ENCODE data around the gene MYLK4. TPM values are rescaled to one million over a fixed set of nuclear protein-coding genes. Genes with fewer than 3 reads are reported as not detected.

Gene MYLK4
- polyA plus RNA-seq, 1 experiment, result 0.21 TPM

- Histone ChIP-seq H3K4me3 (ENCODE audit: low read depth, low read length) (no peak overlapping the region), H3K27me3 (ENCODE audit: control insufficient read depth, insufficient read depth, low read length) (peaks cover 19% of the 10 kb centered on the region), H3K27ac (ENCODE audit: low read depth, low read length) (no peak overlapping the region), H3K9me3 (ENCODE audit: control insufficient read depth, insufficient read depth, low read length) (no peaks in the 10 kb centered on the region; the same call in 1 of the 2 replicates)
- no peak for TF ChIP-seq CTCF (IDR thresholded peaks at IDR 0.05; ENCODE audit: low read depth, low read length)
- no peak for DNase-seq (ENCODE audit: low read depth, low spot score)
- CTCF ChIA-PET, result interaction anchor here (0.9 kb wide), 1 partner anchor 16 kb away, joined by 4 read pairs; no protein-coding TSS in a partner anchor
- POLR2A ChIA-PET, result no interaction called here
Measured at GRCh38 chr6:2617729-2618128, 133.0 kb downstream of the MYLK4 start.

- Histone ChIP-seq H3K27ac (ENCODE audit: low read depth, low read length) (no peak overlapping the region), H3K4me3 (ENCODE audit: low read depth, low read length) (no peak overlapping the region), H3K27me3 (ENCODE audit: control insufficient read depth, insufficient read depth, low read length) (peaks cover 19% of the 10 kb centered on the region), H3K9me3 (ENCODE audit: control insufficient read depth, insufficient read depth, low read length) (no peaks in the 10 kb centered on the region; the same call in 1 of the 2 replicates)
- no peak for TF ChIP-seq CTCF (IDR thresholded peaks at IDR 0.05; ENCODE audit: low read depth, low read length)
- no peak for DNase-seq (ENCODE audit: low read depth, low spot score)
- ChIA-PET POLR2A (no interaction called here), CTCF (no interaction called here)
Measured at GRCh38 chr6:2616811-2617210, 133.9 kb downstream of the MYLK4 start.

DNA sequence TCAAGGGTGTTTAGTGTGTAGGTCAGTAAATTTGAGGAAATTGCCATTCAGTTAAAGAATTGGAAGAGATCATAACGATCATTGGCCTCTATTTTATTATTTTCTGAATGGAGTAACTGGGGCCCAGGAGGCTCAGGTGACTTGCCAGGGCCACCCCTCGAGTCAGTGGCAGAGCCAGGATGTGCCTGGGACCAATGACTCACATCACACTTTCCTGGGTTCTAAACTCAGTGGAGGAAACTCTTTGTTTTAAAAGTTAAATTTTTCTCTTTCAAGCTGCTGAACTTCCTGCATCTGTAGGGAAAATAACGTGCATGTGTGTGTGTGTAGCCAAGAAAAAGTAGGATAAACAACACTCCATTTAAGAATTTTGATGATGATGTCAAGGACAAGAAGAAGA, 135.5 kb downstream of the MYLK4 start:
- Histone ChIP-seq H3K27ac (ENCODE audit: low read depth, low read length) (no peak overlapping the region), H3K9me3 (ENCODE audit: control insufficient read depth, insufficient read depth, low read length) (no peaks in the 10 kb centered on the region), H3K4me3 (ENCODE audit: low read depth, low read length) (no peak overlapping the region), H3K27me3 (ENCODE audit: control insufficient read depth, insufficient read depth, low read length) (peaks cover 13% of the 10 kb centered on the region)
- POLR2A ChIA-PET, result no interaction called here
- DNase-seq (ENCODE audit: low read depth, low spot score), result no peak
- TF ChIP-seq CTCF (IDR thresholded peaks at IDR 0.05; ENCODE audit: low read depth, low read length), result no peak
- CTCF ChIA-PET, result no interaction called here

- ChIA-PET POLR2A (no interaction called here), CTCF (interaction anchor here (1.3 kb wide), 1 partner anchor 20 kb away, joined by 4 read pairs; no protein-coding TSS in a partner anchor)
- TF ChIP-seq CTCF (IDR thresholded peaks at IDR 0.05; ENCODE audit: low read depth, low read length), result no peak
- H3K27ac ChIP-seq (ENCODE audit: low read depth, low read length), result no peak overlapping the region
- no peaks in the 10 kb centered on the region for H3K9me3 ChIP-seq (ENCODE audit: control insufficient read depth, insufficient read depth, low read length)
- H3K27me3 ChIP-seq (ENCODE audit: control insufficient read depth, insufficient read depth, low read length), result peaks cover 12% of the 10 kb centered on the region
- no peak for DNase-seq (ENCODE audit: low read depth, low spot score)
- H3K4me3 ChIP-seq (ENCODE audit: low read depth, low read length), result no peak overlapping the region
Measured at GRCh38 chr6:2614846-2615245, 135.9 kb downstream of the MYLK4 start.

DNA sequence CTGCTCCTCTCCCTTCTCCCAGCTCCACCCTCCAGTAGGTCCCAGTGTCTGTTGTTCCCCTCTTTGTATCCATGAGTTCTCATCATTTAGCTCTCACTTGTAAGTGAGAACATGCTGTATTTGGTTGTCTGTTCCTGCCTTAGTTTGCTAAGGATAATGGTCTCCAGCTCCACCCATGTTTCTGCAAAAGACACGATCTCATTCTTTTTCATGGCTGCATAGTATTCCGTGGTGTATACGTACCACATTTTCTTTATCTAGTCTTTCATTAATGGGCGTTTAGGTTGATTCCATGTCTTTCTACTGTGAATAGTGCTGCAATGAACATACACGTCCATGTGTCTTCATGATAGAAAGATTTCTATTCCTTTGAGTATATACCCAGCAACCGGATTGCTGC, 136.6 kb downstream of the MYLK4 start:
- no peak overlapping the region for H3K27ac ChIP-seq (ENCODE audit: low read depth, low read length)
- H3K27me3 ChIP-seq (ENCODE audit: control insufficient read depth, insufficient read depth, low read length), result peaks cover 13% of the 10 kb centered on the region
- TF ChIP-seq CTCF (IDR thresholded peaks at IDR 0.05; ENCODE audit: low read depth, low read length), result no peak
- CTCF ChIA-PET, result interaction anchor here (1.3 kb wide), 1 partner anchor 21 kb away, joined by 4 read pairs; no protein-coding TSS in a partner anchor
- DNase-seq (ENCODE audit: low read depth, low spot score), result no peak
- no peaks in the 10 kb centered on the region for H3K9me3 ChIP-seq (ENCODE audit: control insufficient read depth, insufficient read depth, low read length)
- POLR2A ChIA-PET, result no interaction called here
- H3K4me3 ChIP-seq (ENCODE audit: low read depth, low read length), result no peak overlapping the region

Other genes starting within 250 kb of the MYLK4 start
- gene WRNIP1, start 14.5 kb upstream of the MYLK4 start, polyA plus RNA-seq (2011; rRNA removed), result 28.0 and 35.2 TPM in 2 replicates
- gene SERPINB1, start 90.9 kb upstream of the MYLK4 start, polyA plus RNA-seq (2011; rRNA removed), result 17.7 and 22.4 TPM in 2 replicates
- gene SERPINB9, start 152.4 kb upstream of the MYLK4 start, polyA plus RNA-seq (2011; rRNA removed), result 4.3 and 5.0 TPM in 2 replicates
- 107 and 120 TPM in 2 replicates for gene SERPINB6, start 220.6 kb upstream of the MYLK4 start, polyA plus RNA-seq (2011; rRNA removed)
- 32.4 and 34.3 TPM in 2 replicates for gene NQO2, start 249.0 kb upstream of the MYLK4 start, polyA plus RNA-seq (2011; rRNA removed)